ENCODE data around the gene APP.

APP gene

GRCh38 chr21:26147535-26147934 is 23.0 kb downstream of the APP start:
- peaks cover 27% of the 10 kb centered on the region for H3K4me1 ChIP-seq
- no peaks in the 10 kb centered on the region for H3K27me3 ChIP-seq
- H4K20me1 ChIP-seq: peaks cover 98% of the 10 kb centered on the region
- no peak overlapping the region for H3K4me3 ChIP-seq
- peaks cover 57% of the 10 kb centered on the region for H3K36me3 ChIP-seq
- H3K9ac ChIP-seq: no peak overlapping the region
- no peak overlapping the region for H3K4me2 ChIP-seq
- no peaks in the 10 kb centered on the region for H3K9me3 ChIP-seq
- no peak for TF ChIP-seq Cebpa-rat (IDR thresholded peaks at IDR 0.05)
- H3K27ac ChIP-seq: no peak overlapping the region

- no peak overlapping the region for H3K9ac ChIP-seq
- peaks cover 100% of the 10 kb centered on the region for H4K20me1 ChIP-seq
- H3K27ac ChIP-seq: no peak overlapping the region
- H3K4me1 ChIP-seq: peaks cover 26% of the 10 kb centered on the region
- H3K36me3 ChIP-seq: peaks cover 65% of the 10 kb centered on the region
- TF ChIP-seq Cebpa-rat (IDR thresholded peaks at IDR 0.05): no peak
- no peak overlapping the region for H3K4me2 ChIP-seq
- H3K4me3 ChIP-seq: no peak overlapping the region
- no peaks in the 10 kb centered on the region for H3K9me3 ChIP-seq
- H3K27me3 ChIP-seq: no peaks in the 10 kb centered on the region
These were observed 23.9 kb downstream of the APP start for GRCh38 chr21:26146681-26147080.

GRCh38 chr21:26144031-26144430 is 26.5 kb downstream of the APP start:
- H3K27ac ChIP-seq: no peak overlapping the region
- peaks cover 65% of the 10 kb centered on the region for H3K36me3 ChIP-seq
- H3K4me2 ChIP-seq: no peak overlapping the region
- no peak overlapping the region for H3K4me3 ChIP-seq
- H4K20me1 ChIP-seq: peaks cover 100% of the 10 kb centered on the region
- H3K4me1 ChIP-seq: peaks cover 13% of the 10 kb centered on the region
- no peak for TF ChIP-seq Cebpa-rat (IDR thresholded peaks at IDR 0.05)
- no peaks in the 10 kb centered on the region for H3K27me3 ChIP-seq
- no peaks in the 10 kb centered on the region for H3K9me3 ChIP-seq
- no peak overlapping the region for H3K9ac ChIP-seq

- H3K27me3 ChIP-seq: no peaks in the 10 kb centered on the region
- H4K20me1 ChIP-seq: peaks cover 100% of the 10 kb centered on the region
- no peak for TF ChIP-seq Cebpa-rat (IDR thresholded peaks at IDR 0.05)
- H3K4me2 ChIP-seq: no peak overlapping the region
- H3K36me3 ChIP-seq: peaks cover 58% of the 10 kb centered on the region
- H3K4me3 ChIP-seq: no peak overlapping the region
- no peaks in the 10 kb centered on the region for H3K9me3 ChIP-seq
- no peak overlapping the region for H3K9ac ChIP-seq
- H3K4me1 ChIP-seq: peaks cover 2% of the 10 kb centered on the region
- H3K27ac ChIP-seq: no peak overlapping the region
These were observed 28.2 kb downstream of the APP start for GRCh38 chr21:26142363-26142762.

GRCh38 chr21:26140926-26141325 is 29.6 kb downstream of the APP start:
- no peak overlapping the region for H3K9ac ChIP-seq
- no peaks in the 10 kb centered on the region for H3K27me3 ChIP-seq
- H3K9me3 ChIP-seq: no peaks in the 10 kb centered on the region
- H3K27ac ChIP-seq: no peak overlapping the region
- peaks cover 51% of the 10 kb centered on the region for H3K36me3 ChIP-seq
- H3K4me1 ChIP-seq: peaks cover 16% of the 10 kb centered on the region
- H3K4me3 ChIP-seq: no peak overlapping the region
- H3K4me2 ChIP-seq: no peak overlapping the region
- no peak for TF ChIP-seq Cebpa-rat (IDR thresholded peaks at IDR 0.05)
- H4K20me1 ChIP-seq: peaks cover 100% of the 10 kb centered on the region

- Histone ChIP-seq H3K4me2 (no peak overlapping the region), H4K20me1 (peaks cover 100% of the 10 kb centered on the region), H3K27ac (no peak overlapping the region), H3K9ac (no peak overlapping the region), H3K4me3 (no peak overlapping the region), H3K36me3 (peaks cover 51% of the 10 kb centered on the region), H3K4me1 (peaks cover 20% of the 10 kb centered on the region), H3K9me3 (no peaks in the 10 kb centered on the region), H3K27me3 (no peaks in the 10 kb centered on the region)
- no peak for TF ChIP-seq Cebpa-rat (IDR thresholded peaks at IDR 0.05)
These were observed 30.4 kb downstream of the APP start for GRCh38 chr21:26140164-26140579.

- no peak overlapping the region for H3K4me2 ChIP-seq
- no peaks in the 10 kb centered on the region for H3K27me3 ChIP-seq
- no peak overlapping the region for H3K4me3 ChIP-seq
- H4K20me1 ChIP-seq: peaks cover 100% of the 10 kb centered on the region
- H3K36me3 ChIP-seq: peaks cover 53% of the 10 kb centered on the region
- no peak for TF ChIP-seq Cebpa-rat (IDR thresholded peaks at IDR 0.05)
- H3K9ac ChIP-seq: no peak overlapping the region
- H3K27ac ChIP-seq: no peak overlapping the region
- H3K4me1 ChIP-seq: peaks cover 20% of the 10 kb centered on the region
- H3K9me3 ChIP-seq: no peaks in the 10 kb centered on the region
These were observed 31.8 kb downstream of the APP start for GRCh38 chr21:26138615-26139257.

- no peak overlapping the region for H3K27ac ChIP-seq
- H3K27me3 ChIP-seq: no peaks in the 10 kb centered on the region
- H3K36me3 ChIP-seq: peaks cover 49% of the 10 kb centered on the region
- no peak overlapping the region for H3K9ac ChIP-seq
- H3K4me1 ChIP-seq: peaks cover 20% of the 10 kb centered on the region
- no peak overlapping the region for H3K4me3 ChIP-seq
- H3K9me3 ChIP-seq: no peaks in the 10 kb centered on the region
- peak overlapping the region; percentile 63 for H3K4me2 ChIP-seq
- TF ChIP-seq Cebpa-rat (IDR thresholded peaks at IDR 0.05): no peak
- H4K20me1 ChIP-seq: peaks cover 100% of the 10 kb centered on the region
These were observed 33.0 kb downstream of the APP start for GRCh38 chr21:26137379-26138060.

GRCh38 chr21:26136671-26137070 is 33.9 kb downstream of the APP start:
- H3K27me3 ChIP-seq: no peaks in the 10 kb centered on the region
- H3K4me3 ChIP-seq: no peak overlapping the region
- H3K4me1 ChIP-seq: peaks cover 20% of the 10 kb centered on the region
- H3K4me2 ChIP-seq: peak overlapping the region; percentile 63
- peaks cover 40% of the 10 kb centered on the region for H3K36me3 ChIP-seq
- H3K27ac ChIP-seq: no peak overlapping the region
- peaks cover 100% of the 10 kb centered on the region for H4K20me1 ChIP-seq
- TF ChIP-seq Cebpa-rat (IDR thresholded peaks at IDR 0.05): no peak
- H3K9ac ChIP-seq: no peak overlapping the region
- no peaks in the 10 kb centered on the region for H3K9me3 ChIP-seq

- no peak overlapping the region for H3K4me3 ChIP-seq
- peaks cover 100% of the 10 kb centered on the region for H4K20me1 ChIP-seq
- no peaks in the 10 kb centered on the region for H3K27me3 ChIP-seq
- no peak overlapping the region for H3K27ac ChIP-seq
- TF ChIP-seq Cebpa-rat (IDR thresholded peaks at IDR 0.05): no peak
- H3K4me2 ChIP-seq: no peak overlapping the region
- H3K4me1 ChIP-seq: peaks cover 26% of the 10 kb centered on the region
- peaks cover 37% of the 10 kb centered on the region for H3K36me3 ChIP-seq
- no peak overlapping the region for H3K9ac ChIP-seq
- no peaks in the 10 kb centered on the region for H3K9me3 ChIP-seq
These were observed 35.0 kb downstream of the APP start for GRCh38 chr21:26135520-26135919.
